ENCODE measurements around the gene PLOD3. TPM values are rescaled to one million over a fixed set of nuclear protein-coding genes. Genes with fewer than 3 reads are reported as not detected.
A peak's percentile ranks its signal among the peaks of the same experiment; 100 is the strongest.

PLOD3 gene
- total RNA-seq, 1 experiment from 2014 or later: 74.5 TPM

DNA sequence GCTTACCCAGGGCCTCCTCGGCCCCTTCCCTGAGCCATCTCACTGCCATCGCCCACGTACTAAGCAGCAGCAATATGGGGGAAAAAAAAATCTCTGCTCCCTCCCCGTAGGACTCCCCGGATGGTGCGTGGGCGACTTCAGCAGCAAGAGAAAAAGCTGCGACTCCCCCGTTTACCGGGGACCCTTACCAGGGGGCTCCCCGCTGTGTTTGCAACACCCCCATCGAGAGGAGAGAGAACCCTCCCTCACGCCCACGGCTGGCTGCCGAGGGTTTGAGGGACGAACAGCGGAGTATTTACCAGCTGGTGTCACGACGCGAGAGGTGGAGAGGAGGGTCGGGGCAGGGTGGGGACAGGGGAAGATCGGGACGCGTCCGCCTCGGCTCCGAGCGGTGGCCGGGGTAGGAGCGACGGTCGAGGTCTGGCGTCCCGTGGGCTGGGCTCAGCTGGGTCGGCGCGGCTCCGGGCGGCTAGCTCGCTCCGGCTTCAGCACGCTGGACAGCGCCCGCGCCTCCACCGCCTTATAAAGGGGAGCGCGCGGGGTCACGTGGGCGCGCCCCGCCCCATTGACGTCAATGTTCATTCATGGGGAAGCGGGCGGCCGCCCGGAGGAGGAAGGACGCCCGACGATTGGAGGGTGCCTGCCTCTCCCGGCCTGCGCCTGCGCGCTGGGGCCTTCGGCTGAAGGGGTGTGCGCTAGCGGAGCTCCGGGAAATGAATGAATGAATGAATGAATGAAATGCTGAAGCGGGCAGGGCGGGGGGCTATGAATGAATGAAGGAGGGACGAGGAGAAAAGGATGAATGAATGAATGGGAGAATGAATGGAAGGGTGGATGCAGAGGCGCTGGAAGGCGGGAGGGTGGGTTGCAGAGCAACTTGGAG is 52.1 kb downstream of the PLOD3 start, which contains the start of gene VGF:
TSS of gene VGF (minus strand) at position 495 of the 883 bp plus-strand sequence. CDS start 726 bp downstream, outside the sequence.
- H3K27me3 ChIP-seq (ENCODE audit: insufficient read depth, low read length): peaks cover 16% of the 10 kb centered on the region
- no peak within 1 kb of the TSS for H4K91ac ChIP-seq (ENCODE audit: insufficient read length, low read depth, low read length)
- WGBS (ENCODE audit: extremely low coverage, insufficient read length, low lambda C conversion rate): no CpG with 5 or more reads among the region's 74 CpGs
- no peak within 1 kb of the TSS for H3T11ph ChIP-seq (ENCODE audit: low read length)
- Mint-ChIP-seq H3K27me3 (ENCODE audit: low read depth) (peaks cover 55% of the 10 kb centered on the region), H3K9me3 (no peaks in the 10 kb centered on the region), H3K27ac (peak within 1 kb of the TSS in 2 of 3 experiments; percentile 0 to 74; a peak in 3 of 7 replicates), H3K4me3 (peak within 1 kb of the TSS; percentile 82 to 87), H3K36me3 (ENCODE audit: insufficient read depth in 1 of 3, low read depth in 3 of 3) (no peaks in the 10 kb centered on the region), H3K4me1 (peaks cover 56 to 69% of the 10 kb centered on the region in 2 experiments)
- peak within 1 kb of the TSS; percentile 65 for H3K4me2 ChIP-seq (ENCODE audit: insufficient read depth, insufficient read length, low read length)
- peaks cover 20% of the 10 kb centered on the region; the same call in 1 of the 2 replicates for H3K4me1 ChIP-seq (ENCODE audit: insufficient read depth, low read length)
- H4K5ac ChIP-seq (ENCODE audit: insufficient read length, low read depth, low read length): no peak within 1 kb of the TSS
- H4K8ac ChIP-seq (replicated peaks; ENCODE audit: insufficient read length, low read depth, low read length): no peak within 1 kb of the TSS
- H3K18ac ChIP-seq (ENCODE audit: insufficient read length, low read depth, low read length): no peak within 1 kb of the TSS
- no peaks in the 10 kb centered on the region for H4K20me1 ChIP-seq (ENCODE audit: control insufficient read depth, insufficient read depth, insufficient read length)
- H3K9me3 ChIP-seq (ENCODE audit: control insufficient read depth, low read depth, low read length): no peaks in the 10 kb centered on the region
- no peak within 1 kb of the TSS for H3K27ac ChIP-seq (ENCODE audit: insufficient read length, low read depth, low read length)
- no peaks in the 10 kb centered on the region for H3K79me2 ChIP-seq (ENCODE audit: insufficient read depth, low read length)
- no peak within 1 kb of the TSS for H2BK15ac ChIP-seq (ENCODE audit: low read depth, low read length)
- H3K4ac ChIP-seq (ENCODE audit: low read depth, low read length): no peak within 1 kb of the TSS
- H3K9ac ChIP-seq (ENCODE audit: extremely low read depth, insufficient read length, low read length): no peak within 1 kb of the TSS
- H2BK120ac ChIP-seq (ENCODE audit: low read depth, low read length, poor library complexity, severe bottlenecking): no peak within 1 kb of the TSS
- no peaks in the 10 kb centered on the region for H3K79me1 ChIP-seq (ENCODE audit: insufficient read depth, low read depth, low read length, poor library complexity, severe bottlenecking)
- H3K23ac ChIP-seq (ENCODE audit: insufficient read length, low read depth, low read length): no peak within 1 kb of the TSS
- TF ChIP-seq, protein P1, sequence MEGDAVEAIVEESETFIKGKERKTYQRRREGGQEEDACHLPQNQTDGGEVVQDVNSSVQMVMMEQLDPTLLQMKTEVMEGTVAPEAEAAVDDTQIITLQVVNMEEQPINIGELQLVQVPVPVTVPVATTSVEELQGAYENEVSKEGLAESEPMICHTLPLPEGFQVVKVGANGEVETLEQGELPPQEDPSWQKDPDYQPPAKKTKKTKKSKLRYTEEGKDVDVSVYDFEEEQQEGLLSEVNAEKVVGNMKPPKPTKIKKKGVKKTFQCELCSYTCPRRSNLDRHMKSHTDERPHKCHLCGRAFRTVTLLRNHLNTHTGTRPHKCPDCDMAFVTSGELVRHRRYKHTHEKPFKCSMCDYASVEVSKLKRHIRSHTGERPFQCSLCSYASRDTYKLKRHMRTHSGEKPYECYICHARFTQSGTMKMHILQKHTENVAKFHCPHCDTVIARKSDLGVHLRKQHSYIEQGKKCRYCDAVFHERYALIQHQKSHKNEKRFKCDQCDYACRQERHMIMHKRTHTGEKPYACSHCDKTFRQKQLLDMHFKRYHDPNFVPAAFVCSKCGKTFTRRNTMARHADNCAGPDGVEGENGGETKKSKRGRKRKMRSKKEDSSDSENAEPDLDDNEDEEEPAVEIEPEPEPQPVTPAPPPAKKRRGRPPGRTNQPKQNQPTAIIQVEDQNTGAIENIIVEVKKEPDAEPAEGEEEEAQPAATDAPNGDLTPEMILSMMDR (conservative IDR thresholded peaks at IDR 0.05): no peak
- peak; percentile 97 for DNase-seq
- peaks cover 50% of the 10 kb centered on the region for H3K23me2 ChIP-seq (ENCODE audit: insufficient read length, low read depth, low read length, poor library complexity, severe bottlenecking)
- no peak within 1 kb of the TSS for H3K56ac ChIP-seq (ENCODE audit: insufficient read length, low read depth, low read length)
- no peak within 1 kb of the TSS for H2AK5ac ChIP-seq (ENCODE audit: insufficient read length, low read length)
- no peak within 1 kb of the TSS for H2AFZ ChIP-seq (ENCODE audit: low read length)
- no peak within 1 kb of the TSS for H2BK20ac ChIP-seq (ENCODE audit: low read depth, low read length, poor library complexity, severe bottlenecking)
- no peak within 1 kb of the TSS for H2BK12ac ChIP-seq (ENCODE audit: insufficient read length, low read depth, low read length)
- H2BK5ac ChIP-seq (ENCODE audit: insufficient read length, low read length): no peak within 1 kb of the TSS
- H3K14ac ChIP-seq (ENCODE audit: insufficient read depth, low read length): no peak within 1 kb of the TSS

Measured in H9 (cell line).